ENCODE data around the gene DCP1B.

DCP1B gene

GRCh38 chr12:1935242-1935641 lies 69.0 kb downstream of the DCP1B start:
- H3K4me1 ChIP-seq (ENCODE audit: control insufficient read depth, insufficient read depth, low read length): no peaks in the 10 kb centered on the region; the same call in 1 of the 2 replicates
- WGBS (ENCODE audit: insufficient coverage, insufficient read length): no CpG with 5 or more reads among the region's 10 CpGs
- H3K36me3 ChIP-seq (ENCODE audit: control insufficient read depth, insufficient read depth, low read length): no peaks in the 10 kb centered on the region
- H3K27ac ChIP-seq (ENCODE audit: low read length): no peak overlapping the region
- no peaks in the 10 kb centered on the region for H3K9me3 ChIP-seq (ENCODE audit: control insufficient read depth, insufficient read depth, low read length)
- DNase-seq (ENCODE audit: low read depth, low spot score): no peak
- no peak overlapping the region for H3K4me3 ChIP-seq (ENCODE audit: low read length)
- H3K27me3 ChIP-seq (ENCODE audit: control insufficient read depth, insufficient read depth, low read length): no peaks in the 10 kb centered on the region

DNA sequence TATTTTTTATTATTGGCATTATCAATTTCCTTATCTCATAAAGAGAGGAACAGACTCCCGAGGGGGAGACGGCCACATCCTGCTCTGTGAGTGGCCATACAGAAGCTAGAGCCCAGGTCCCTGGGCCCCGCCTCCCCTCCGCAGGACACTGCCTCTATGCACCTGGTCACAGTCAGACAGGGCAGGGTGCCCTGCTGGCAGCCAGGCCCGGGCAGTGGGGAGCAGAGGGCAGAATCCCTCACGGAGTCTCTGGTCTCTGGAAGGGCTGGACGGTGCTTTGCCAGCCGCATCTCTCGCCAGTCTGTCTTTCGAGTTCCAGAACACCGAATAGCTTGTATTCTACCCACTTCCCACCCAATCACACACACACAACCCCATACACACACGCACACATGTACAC lies 69.4 kb downstream of the DCP1B start:
- Histone ChIP-seq H3K36me3 (ENCODE audit: control insufficient read depth, insufficient read depth, low read length) (no peaks in the 10 kb centered on the region), H3K27me3 (ENCODE audit: control insufficient read depth, insufficient read depth, low read length) (no peaks in the 10 kb centered on the region), H3K27ac (ENCODE audit: low read length) (no peak overlapping the region), H3K4me3 (ENCODE audit: low read length) (no peak overlapping the region), H3K4me1 (ENCODE audit: control insufficient read depth, insufficient read depth, low read length) (no peaks in the 10 kb centered on the region; the same call in 1 of the 2 replicates), H3K9me3 (ENCODE audit: control insufficient read depth, insufficient read depth, low read length) (no peaks in the 10 kb centered on the region)
- WGBS (ENCODE audit: insufficient coverage, insufficient read length): 100% methylated on average over 2 of the region's 12 CpGs
- DNase-seq (ENCODE audit: low read depth, low spot score): no peak

DNA sequence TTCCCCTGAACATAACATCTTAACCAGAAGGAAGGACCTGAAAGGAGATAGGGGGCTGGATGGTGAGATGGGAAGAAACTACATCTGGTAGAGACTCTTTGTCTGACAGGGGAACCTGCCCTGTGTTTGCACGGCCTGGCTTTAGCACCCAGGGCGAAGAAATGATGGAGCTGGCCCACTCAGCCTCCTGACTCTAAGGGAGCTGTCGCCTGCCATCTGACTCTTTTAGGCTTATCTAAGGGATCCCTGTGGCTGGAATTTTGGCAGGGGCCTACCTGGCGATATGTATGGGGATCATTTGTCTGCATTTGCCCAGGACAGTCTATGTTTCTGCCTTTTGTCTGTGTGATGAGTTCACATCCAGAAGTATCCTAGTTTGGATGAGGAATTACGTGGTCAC lies 70.2 kb downstream of the DCP1B start:
- H3K4me1 ChIP-seq (ENCODE audit: control insufficient read depth, insufficient read depth, low read length): no peaks in the 10 kb centered on the region; the same call in 1 of the 2 replicates
- DNase-seq (ENCODE audit: low read depth, low spot score): no peak
- no peak overlapping the region for H3K4me3 ChIP-seq (ENCODE audit: low read length)
- no peaks in the 10 kb centered on the region for H3K27me3 ChIP-seq (ENCODE audit: control insufficient read depth, insufficient read depth, low read length)
- H3K36me3 ChIP-seq (ENCODE audit: control insufficient read depth, insufficient read depth, low read length): no peaks in the 10 kb centered on the region
- no peaks in the 10 kb centered on the region for H3K9me3 ChIP-seq (ENCODE audit: control insufficient read depth, insufficient read depth, low read length)
- H3K27ac ChIP-seq (ENCODE audit: low read length): no peak overlapping the region
- no CpG with 5 or more reads among the region's 5 CpGs for WGBS (ENCODE audit: insufficient coverage, insufficient read length)

- Histone ChIP-seq H3K4me1 (ENCODE audit: control insufficient read depth, insufficient read depth, low read length) (no peaks in the 10 kb centered on the region; the same call in 1 of the 2 replicates), H3K4me3 (ENCODE audit: low read length) (no peak overlapping the region), H3K27me3 (ENCODE audit: control insufficient read depth, insufficient read depth, low read length) (no peaks in the 10 kb centered on the region), H3K36me3 (ENCODE audit: control insufficient read depth, insufficient read depth, low read length) (no peaks in the 10 kb centered on the region), H3K27ac (ENCODE audit: low read length) (no peak overlapping the region), H3K9me3 (ENCODE audit: control insufficient read depth, insufficient read depth, low read length) (no peaks in the 10 kb centered on the region)
- WGBS (ENCODE audit: insufficient coverage, insufficient read length): no CpG with 5 or more reads among the region's 16 CpGs
- DNase-seq (ENCODE audit: low read depth, low spot score): no peak
Observed at GRCh38 chr12:1933342-1934051, 70.8 kb downstream of the DCP1B start.

GRCh38 chr12:1932264-1932777 lies 71.9 kb downstream of the DCP1B start:
- no peak overlapping the region for H3K4me3 ChIP-seq (ENCODE audit: low read length)
- no peak overlapping the region for H3K27ac ChIP-seq (ENCODE audit: low read length)
- no peaks in the 10 kb centered on the region for H3K36me3 ChIP-seq (ENCODE audit: control insufficient read depth, insufficient read depth, low read length)
- no peaks in the 10 kb centered on the region; the same call in 1 of the 2 replicates for H3K4me1 ChIP-seq (ENCODE audit: control insufficient read depth, insufficient read depth, low read length)
- no peaks in the 10 kb centered on the region for H3K9me3 ChIP-seq (ENCODE audit: control insufficient read depth, insufficient read depth, low read length)
- no peak for DNase-seq (ENCODE audit: low read depth, low spot score)
- WGBS (ENCODE audit: insufficient coverage, insufficient read length): no CpG with 5 or more reads among the region's 16 CpGs
- no peaks in the 10 kb centered on the region for H3K27me3 ChIP-seq (ENCODE audit: control insufficient read depth, insufficient read depth, low read length)

DNA sequence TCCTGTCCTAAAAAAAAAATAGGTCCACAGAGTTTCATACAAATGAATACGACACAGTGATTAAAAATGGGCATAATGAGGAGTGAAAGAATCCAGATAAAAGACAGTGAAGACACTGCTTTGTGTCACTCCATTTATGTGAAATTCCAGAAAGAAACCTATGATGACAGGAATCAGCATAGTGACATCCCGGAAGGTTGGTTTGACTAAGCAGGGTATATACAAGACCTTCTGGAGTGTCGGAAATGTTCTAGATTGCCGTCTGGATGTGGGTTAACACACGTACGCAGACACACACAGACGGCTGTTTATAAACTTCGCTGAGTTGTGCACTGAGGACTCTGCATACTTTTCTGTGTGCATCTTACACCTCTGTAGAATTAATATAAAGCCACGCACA lies 72.6 kb downstream of the DCP1B start:
- no peak overlapping the region for H3K27ac ChIP-seq (ENCODE audit: low read length)
- H3K36me3 ChIP-seq (ENCODE audit: control insufficient read depth, insufficient read depth, low read length): no peaks in the 10 kb centered on the region
- H3K27me3 ChIP-seq (ENCODE audit: control insufficient read depth, insufficient read depth, low read length): no peaks in the 10 kb centered on the region
- no peaks in the 10 kb centered on the region; the same call in 1 of the 2 replicates for H3K4me1 ChIP-seq (ENCODE audit: control insufficient read depth, insufficient read depth, low read length)
- no CpG with 5 or more reads among the region's 9 CpGs for WGBS (ENCODE audit: insufficient coverage, insufficient read length)
- DNase-seq (ENCODE audit: low read depth, low spot score): no peak
- no peak overlapping the region for H3K4me3 ChIP-seq (ENCODE audit: low read length)
- H3K9me3 ChIP-seq (ENCODE audit: control insufficient read depth, insufficient read depth, low read length): no peaks in the 10 kb centered on the region

DNA sequence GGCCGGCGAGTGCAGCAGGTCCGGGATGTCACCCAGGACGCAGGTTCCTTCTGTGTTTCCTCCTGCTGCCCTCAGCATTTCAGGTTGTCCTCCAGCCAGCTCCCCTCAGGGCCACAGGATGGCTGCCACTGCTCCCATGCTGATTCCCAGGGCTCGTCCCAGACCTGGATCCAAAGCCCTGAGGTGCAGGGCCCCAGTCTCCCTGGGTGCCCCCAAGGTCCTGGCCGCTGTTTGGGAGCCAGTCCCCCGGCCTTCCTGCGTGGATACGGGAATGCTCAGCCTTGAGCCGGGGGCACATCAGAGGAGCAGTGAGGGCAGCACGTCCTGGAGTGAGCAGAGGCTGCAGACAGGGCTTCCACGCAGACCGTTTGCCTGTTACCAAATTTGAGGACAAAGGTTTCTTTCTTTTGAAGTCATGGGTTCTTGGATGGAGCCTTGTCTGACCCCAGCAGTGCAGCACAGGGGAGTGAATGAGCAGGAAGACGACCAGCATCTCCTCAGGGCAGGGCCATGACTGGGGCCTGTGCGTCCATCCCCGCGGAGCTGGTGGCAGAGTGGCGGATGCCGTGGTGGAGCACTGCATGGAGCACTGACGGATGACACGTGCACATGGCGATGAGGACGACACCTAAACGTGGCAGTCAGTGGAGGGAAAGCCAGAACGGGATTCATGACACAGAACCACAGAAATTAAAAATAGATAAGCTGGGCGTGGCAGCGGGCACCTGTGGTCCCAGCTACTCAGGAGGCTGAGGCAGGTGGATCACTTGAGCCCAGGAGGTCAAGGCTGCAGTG lies 73.3 kb downstream of the DCP1B start:
- H3K4me3 ChIP-seq (ENCODE audit: low read length): no peak overlapping the region
- no peaks in the 10 kb centered on the region for H3K36me3 ChIP-seq (ENCODE audit: control insufficient read depth, insufficient read depth, low read length)
- no peak for DNase-seq (ENCODE audit: low read depth, low spot score)
- H3K27ac ChIP-seq (ENCODE audit: low read length): no peak overlapping the region
- no peaks in the 10 kb centered on the region for H3K9me3 ChIP-seq (ENCODE audit: control insufficient read depth, insufficient read depth, low read length)
- H3K4me1 ChIP-seq (ENCODE audit: control insufficient read depth, insufficient read depth, low read length): no peaks in the 10 kb centered on the region
- no CpG with 5 or more reads among the region's 27 CpGs for WGBS (ENCODE audit: insufficient coverage, insufficient read length)
- H3K27me3 ChIP-seq (ENCODE audit: control insufficient read depth, insufficient read depth, low read length): no peaks in the 10 kb centered on the region

- no peaks in the 10 kb centered on the region for H3K36me3 ChIP-seq (ENCODE audit: control insufficient read depth, insufficient read depth, low read length)
- H3K4me3 ChIP-seq (ENCODE audit: low read length): no peak overlapping the region
- 100% methylated on average over 1 of the region's 11 CpGs for WGBS (ENCODE audit: insufficient coverage, insufficient read length)
- no peak for DNase-seq (ENCODE audit: low read depth, low spot score)
- H3K27me3 ChIP-seq (ENCODE audit: control insufficient read depth, insufficient read depth, low read length): no peaks in the 10 kb centered on the region
- H3K4me1 ChIP-seq (ENCODE audit: control insufficient read depth, insufficient read depth, low read length): no peaks in the 10 kb centered on the region
- no peaks in the 10 kb centered on the region for H3K9me3 ChIP-seq (ENCODE audit: control insufficient read depth, insufficient read depth, low read length)
- no peak overlapping the region for H3K27ac ChIP-seq (ENCODE audit: low read length)
Observed at GRCh38 chr12:1929985-1930802, 74.1 kb downstream of the DCP1B start.

GRCh38 chr12:1929241-1929984 lies 74.8 kb downstream of the DCP1B start:
- Histone ChIP-seq H3K4me1 (ENCODE audit: control insufficient read depth, insufficient read depth, low read length) (no peaks in the 10 kb centered on the region), H3K27ac (ENCODE audit: low read length) (no peak overlapping the region), H3K27me3 (ENCODE audit: control insufficient read depth, insufficient read depth, low read length) (no peaks in the 10 kb centered on the region), H3K9me3 (ENCODE audit: control insufficient read depth, insufficient read depth, low read length) (no peaks in the 10 kb centered on the region), H3K4me3 (ENCODE audit: low read length) (no peak overlapping the region), H3K36me3 (ENCODE audit: control insufficient read depth, insufficient read depth, low read length) (no peaks in the 10 kb centered on the region)
- no peak for DNase-seq (ENCODE audit: low read depth, low spot score)
- 100% methylated on average over 1 of the region's 11 CpGs for WGBS (ENCODE audit: insufficient coverage, insufficient read length)

Measured in iPS DF 6.9 (cell line).